ENCODE measurements around the gene SLC25A33. TPM values are rescaled to one million over a fixed set of nuclear protein-coding genes. Genes with fewer than 3 reads are reported as not detected.
A peak's percentile ranks its signal among the peaks of the same experiment; 100 is the strongest.

SLC25A33 gene
- total RNA-seq, 2 donors from 2014 or later = 5.9 to 7.0 TPM

GRCh38 chr1:9593492-9594465, 54.5 kb downstream of the SLC25A33 start:
- Mint-ChIP-seq H3K36me3 (ENCODE audit: insufficient read depth in 2 of 2) (no peaks in the 10 kb centered on the region), H3K4me3 (no peak overlapping the region), H3K9me3 (no peaks in the 10 kb centered on the region), H3K27ac (peak overlapping the region; percentile 38), H3K4me1 (ENCODE audit: low read depth) (peaks cover 36% of the 10 kb centered on the region), H3K27me3 (ENCODE audit: low read depth) (no peaks in the 10 kb centered on the region)
- ATAC-seq (replicated peaks in 1 of 2) (no peak), DNase-seq (peak; percentile 42 to 44)

- no peak for ATAC-seq (replicated peaks in 1 of 2)
Measured at GRCh38 chr1:9594471-9595155, 55.3 kb downstream of the SLC25A33 start.

GRCh38 chr1:9595156-9595967, 56.1 kb downstream of the SLC25A33 start:
- no peak overlapping the region for H3K4me3 Mint-ChIP-seq
- H3K36me3 Mint-ChIP-seq (ENCODE audit: insufficient read depth in 2 of 2) = no peaks in the 10 kb centered on the region
- H3K9me3 Mint-ChIP-seq = no peaks in the 10 kb centered on the region
- no peak for DNase-seq
- no peak for ATAC-seq (replicated peaks in 1 of 2)
- H3K4me1 Mint-ChIP-seq (ENCODE audit: low read depth) = peaks cover 26% of the 10 kb centered on the region
- H3K27ac Mint-ChIP-seq = no peak overlapping the region
- no peaks in the 10 kb centered on the region for H3K27me3 Mint-ChIP-seq (ENCODE audit: low read depth)

More at GRCh38 chr1:9594471-9595155, 55.3 kb downstream of the SLC25A33 start:
- peaks cover 34% of the 10 kb centered on the region for H3K4me1 Mint-ChIP-seq (ENCODE audit: low read depth)
- DNase-seq = no peak
- H3K4me3 Mint-ChIP-seq = no peak overlapping the region
- H3K36me3 Mint-ChIP-seq (ENCODE audit: insufficient read depth in 2 of 2) = no peaks in the 10 kb centered on the region
- no peaks in the 10 kb centered on the region for H3K27me3 Mint-ChIP-seq (ENCODE audit: low read depth)
- H3K27ac Mint-ChIP-seq = no peak overlapping the region
- no peaks in the 10 kb centered on the region for H3K9me3 Mint-ChIP-seq

- Mint-ChIP-seq H3K27ac (no peak overlapping the region), H3K4me1 (ENCODE audit: low read depth) (peaks cover 20% of the 10 kb centered on the region), H3K9me3 (no peaks in the 10 kb centered on the region), H3K36me3 (ENCODE audit: insufficient read depth in 2 of 2) (no peaks in the 10 kb centered on the region), H3K4me3 (no peak overlapping the region), H3K27me3 (ENCODE audit: low read depth) (no peaks in the 10 kb centered on the region)
- no peak for DNase-seq
- no peak for ATAC-seq (replicated peaks in 1 of 2)
Measured at GRCh38 chr1:9595968-9596340, 56.7 kb downstream of the SLC25A33 start.

- no peaks in the 10 kb centered on the region for H3K9me3 Mint-ChIP-seq
- H3K4me1 Mint-ChIP-seq (ENCODE audit: low read depth) = peaks cover 16% of the 10 kb centered on the region
- DNase-seq (no peak), ATAC-seq (replicated peaks in 1 of 2) (no peak)
- no peaks in the 10 kb centered on the region for H3K36me3 Mint-ChIP-seq (ENCODE audit: insufficient read depth in 2 of 2)
- H3K4me3 Mint-ChIP-seq = no peak overlapping the region
- no peak overlapping the region for H3K27ac Mint-ChIP-seq
- H3K27me3 Mint-ChIP-seq (ENCODE audit: low read depth) = no peaks in the 10 kb centered on the region
Measured at GRCh38 chr1:9596415-9597123, 57.3 kb downstream of the SLC25A33 start.

- Mint-ChIP-seq H3K36me3 (ENCODE audit: insufficient read depth in 2 of 2) (no peaks in the 10 kb centered on the region), H3K9me3 (no peaks in the 10 kb centered on the region), H3K27me3 (ENCODE audit: low read depth) (no peaks in the 10 kb centered on the region), H3K27ac (no peak overlapping the region), H3K4me3 (no peak overlapping the region), H3K4me1 (ENCODE audit: low read depth) (peaks cover 9% of the 10 kb centered on the region)
- DNase-seq = no peak
- ATAC-seq (replicated peaks in 1 of 2) = no peak
Measured at GRCh38 chr1:9597361-9598315, 58.4 kb downstream of the SLC25A33 start.

- H3K36me3 Mint-ChIP-seq (ENCODE audit: insufficient read depth in 2 of 2) = no peaks in the 10 kb centered on the region
- H3K27me3 Mint-ChIP-seq (ENCODE audit: low read depth) = no peaks in the 10 kb centered on the region
- no peak overlapping the region for H3K27ac Mint-ChIP-seq
- H3K4me3 Mint-ChIP-seq = no peak overlapping the region
- no peaks in the 10 kb centered on the region for H3K9me3 Mint-ChIP-seq
- no peak for DNase-seq
- ATAC-seq (replicated peaks in 1 of 2) = no peak
- peaks cover 5% of the 10 kb centered on the region for H3K4me1 Mint-ChIP-seq (ENCODE audit: low read depth)
Measured at GRCh38 chr1:9598316-9598700, 59.0 kb downstream of the SLC25A33 start.

- H3K9me3 Mint-ChIP-seq = no peaks in the 10 kb centered on the region
- ATAC-seq (replicated peaks in 1 of 2) = no peak
- no peaks in the 10 kb centered on the region for H3K36me3 Mint-ChIP-seq (ENCODE audit: insufficient read depth in 2 of 2)
- H3K4me3 Mint-ChIP-seq = no peak overlapping the region
- H3K4me1 Mint-ChIP-seq (ENCODE audit: low read depth) = no peaks in the 10 kb centered on the region
- no peak for DNase-seq
- H3K27ac Mint-ChIP-seq = no peak overlapping the region
- H3K27me3 Mint-ChIP-seq (ENCODE audit: low read depth) = no peaks in the 10 kb centered on the region
Measured at GRCh38 chr1:9599741-9600140, 60.5 kb downstream of the SLC25A33 start.

GRCh38 chr1:9600861-9601834, 61.9 kb downstream of the SLC25A33 start:
- no peaks in the 10 kb centered on the region for H3K27me3 Mint-ChIP-seq (ENCODE audit: low read depth)
- ATAC-seq (replicated peaks in 1 of 2) = no peak
- H3K27ac Mint-ChIP-seq = no peak overlapping the region
- H3K4me1 Mint-ChIP-seq (ENCODE audit: low read depth) = no peaks in the 10 kb centered on the region
- H3K4me3 Mint-ChIP-seq = no peak overlapping the region
- no peak for DNase-seq
- H3K36me3 Mint-ChIP-seq (ENCODE audit: insufficient read depth in 2 of 2) = no peaks in the 10 kb centered on the region
- no peaks in the 10 kb centered on the region for H3K9me3 Mint-ChIP-seq

GRCh38 chr1:9601942-9602793, 62.9 kb downstream of the SLC25A33 start:
- Mint-ChIP-seq H3K36me3 (ENCODE audit: insufficient read depth in 2 of 2) (no peaks in the 10 kb centered on the region), H3K27me3 (ENCODE audit: low read depth) (no peaks in the 10 kb centered on the region), H3K27ac (no peak overlapping the region), H3K4me3 (no peak overlapping the region), H3K9me3 (no peaks in the 10 kb centered on the region), H3K4me1 (ENCODE audit: low read depth) (no peaks in the 10 kb centered on the region)
- DNase-seq (no peak), ATAC-seq (replicated peaks in 1 of 2) (no peak)
